Activated CD4-positive, alpha-beta T cell treated with anti-CD3 and anti-CD28 coated beads, Interleukin-2, amount 50 U/mL, for 16 hours (primary cell): ENCODE data around the gene RAB11FIP5.
"Not testable (repeated sequence)": the region's sequence is repeated elsewhere in the genome, so short reads cannot be mapped to it uniquely, and the experiment has no call there.

Source experiments
- DNase-seq: peaks from one replicate; pipeline ENCODE4 v3.0.0-alpha.2; 2020

RAB11FIP5 gene

DNA sequence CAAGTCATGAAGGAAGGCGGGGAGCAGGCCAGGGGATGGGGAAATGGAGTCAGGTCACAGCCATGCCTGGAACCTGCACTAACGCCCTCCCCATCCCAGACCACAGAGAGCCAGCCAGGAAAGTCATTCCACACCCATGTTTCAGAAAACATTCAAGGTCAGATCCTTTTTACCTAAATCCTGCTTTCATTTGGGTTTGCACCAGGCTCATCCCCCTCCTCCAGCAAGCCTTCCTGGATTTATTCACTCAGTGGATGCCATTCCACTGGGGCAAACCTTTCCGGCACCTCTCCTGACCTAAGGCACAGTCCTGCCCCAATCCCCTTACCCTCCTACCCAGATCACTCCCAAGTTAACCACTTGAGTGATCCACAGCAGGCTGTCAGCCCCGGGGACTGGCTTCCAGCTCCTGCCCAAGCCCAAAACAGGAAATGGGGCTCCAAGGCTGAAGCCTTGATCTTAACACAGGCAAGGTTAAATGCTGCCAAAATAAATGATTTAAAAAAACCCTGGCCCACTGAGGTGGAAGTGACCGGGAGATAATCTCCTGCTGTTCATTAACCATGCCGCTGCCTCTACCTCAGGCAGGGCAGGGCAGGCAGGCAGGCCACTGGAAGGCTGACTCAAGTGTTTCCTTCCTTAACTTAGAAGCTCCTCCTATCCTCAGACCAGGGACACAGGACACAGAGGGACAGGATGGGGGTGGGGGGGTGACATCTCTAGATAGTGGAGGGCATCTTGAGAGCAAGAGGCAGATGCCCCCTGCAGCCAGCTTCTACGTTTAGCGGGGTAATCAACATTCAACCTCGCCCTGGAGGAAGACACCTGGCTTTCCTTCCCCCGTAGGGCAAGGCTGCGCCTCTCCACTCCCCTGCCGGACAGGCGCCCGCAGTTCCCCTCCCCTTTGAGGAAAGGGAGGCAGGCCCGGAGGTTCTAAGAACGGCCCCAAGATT, 1.4 kb downstream of the RAB11FIP5 start:
- peak; percentile 8 for DNase-seq

DNA sequence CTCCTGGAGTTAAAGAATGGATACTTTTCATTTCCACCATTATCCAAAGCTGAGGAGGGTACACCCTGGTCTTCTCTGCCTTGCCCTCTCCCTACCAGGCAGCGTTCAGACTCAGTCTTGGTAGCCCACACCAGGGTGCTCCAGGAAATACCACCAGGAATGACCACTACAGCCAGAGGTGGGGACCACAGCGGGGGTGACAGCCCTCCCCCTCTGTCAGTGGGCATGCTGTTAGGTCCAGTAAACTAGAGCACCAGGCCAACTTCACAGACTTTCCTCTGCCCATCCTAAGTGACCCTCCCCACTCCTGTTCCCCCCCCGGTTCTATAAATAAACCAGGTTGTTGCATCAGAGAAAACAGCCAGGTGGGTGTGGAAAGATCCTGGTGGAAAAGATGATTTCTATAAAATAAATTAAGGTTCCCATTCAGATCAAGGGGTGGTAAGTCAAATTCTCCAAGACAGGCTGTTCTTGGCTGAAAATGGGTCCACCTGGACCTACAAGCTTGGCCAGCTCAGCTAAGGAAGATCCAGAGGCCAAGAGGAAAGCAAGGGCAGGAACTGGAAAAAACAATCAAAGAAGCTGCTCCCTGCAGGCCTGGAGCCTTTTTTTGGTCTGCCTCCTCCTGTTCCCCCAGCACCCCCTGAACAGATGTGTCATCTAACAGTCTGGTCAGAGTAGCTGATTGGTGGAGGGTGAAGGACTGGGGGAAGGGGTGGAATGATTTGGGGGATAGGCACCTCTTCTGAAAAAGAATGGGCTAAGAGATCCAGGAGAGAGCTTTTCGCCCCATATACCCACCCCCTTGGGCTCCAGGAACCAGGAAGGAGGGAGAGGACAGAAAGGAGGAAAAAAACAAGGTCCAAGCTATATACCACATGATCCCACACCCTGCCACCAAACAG, 2.3 kb downstream of the RAB11FIP5 start:
- no peak for DNase-seq

DNA sequence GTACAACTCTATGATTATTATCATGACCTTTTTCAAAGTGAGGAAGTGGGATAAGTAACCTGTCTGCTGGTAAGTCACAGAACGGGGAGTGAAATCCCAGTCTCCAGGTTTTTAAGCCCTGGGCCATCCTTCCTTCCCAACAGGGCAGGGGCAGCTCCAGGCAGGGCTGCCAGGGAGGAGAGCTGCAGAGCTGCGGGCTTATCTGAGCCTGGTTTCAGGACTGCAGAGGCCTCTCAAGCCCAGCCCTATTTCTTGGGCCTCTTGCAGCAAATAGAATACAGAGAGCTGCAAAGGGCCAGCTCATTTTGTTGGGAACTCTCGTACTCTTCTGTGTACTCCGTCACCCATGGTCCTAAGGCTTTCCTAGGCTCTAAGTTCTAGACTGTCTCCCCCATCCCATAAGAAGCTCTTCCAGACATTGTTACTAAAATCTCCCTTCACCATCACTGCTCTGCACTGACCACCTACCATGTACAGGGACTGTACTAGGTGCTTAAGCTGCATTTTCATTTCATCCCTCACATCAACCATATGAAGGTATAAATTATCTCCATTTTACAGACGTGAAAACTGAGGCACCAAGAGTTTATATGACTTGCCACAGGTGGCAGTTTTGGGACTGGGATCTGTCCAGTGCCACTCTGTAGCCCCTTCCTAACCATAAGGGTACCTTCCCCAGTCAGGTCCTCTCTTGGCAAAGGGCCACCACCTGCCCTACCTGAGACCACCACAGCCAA, 3.1 kb downstream of the RAB11FIP5 start:
- DNase-seq: no peak

DNA sequence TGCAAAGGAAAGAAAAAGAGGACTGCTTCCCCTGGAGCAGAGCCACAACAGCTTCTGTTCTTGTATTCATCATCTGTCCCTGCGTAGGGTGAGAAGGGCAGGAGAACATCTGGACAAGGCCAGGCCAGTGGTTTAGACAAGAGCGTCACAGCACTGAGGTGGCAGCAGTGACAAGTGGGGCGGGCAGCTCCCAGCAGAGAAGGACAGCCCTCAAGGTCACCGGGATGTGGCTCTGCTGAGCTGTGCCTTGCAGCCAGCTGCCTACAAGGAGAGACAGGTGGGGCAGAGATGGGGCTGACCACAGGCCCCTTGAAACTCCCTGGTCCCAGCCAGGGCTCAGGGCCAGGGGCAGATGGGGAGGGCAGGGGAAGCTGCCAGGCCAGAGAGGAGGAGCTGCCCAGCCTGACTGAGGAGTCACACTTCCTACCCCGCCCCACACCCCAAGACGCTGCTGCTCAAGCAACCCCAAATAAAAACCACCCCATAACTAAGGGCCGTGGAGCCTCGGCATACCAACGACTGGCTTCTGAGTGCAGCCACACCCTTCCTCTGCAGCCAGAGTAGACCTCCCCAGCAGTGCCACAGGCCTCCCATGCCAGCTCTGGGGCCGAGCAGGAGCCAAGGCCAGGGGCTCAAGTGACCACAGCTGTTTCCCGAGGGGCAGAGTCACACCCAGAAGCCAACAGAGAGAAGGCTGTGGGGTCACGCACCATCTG, 5.4 kb downstream of the RAB11FIP5 start:
- no peak for DNase-seq

DNA sequence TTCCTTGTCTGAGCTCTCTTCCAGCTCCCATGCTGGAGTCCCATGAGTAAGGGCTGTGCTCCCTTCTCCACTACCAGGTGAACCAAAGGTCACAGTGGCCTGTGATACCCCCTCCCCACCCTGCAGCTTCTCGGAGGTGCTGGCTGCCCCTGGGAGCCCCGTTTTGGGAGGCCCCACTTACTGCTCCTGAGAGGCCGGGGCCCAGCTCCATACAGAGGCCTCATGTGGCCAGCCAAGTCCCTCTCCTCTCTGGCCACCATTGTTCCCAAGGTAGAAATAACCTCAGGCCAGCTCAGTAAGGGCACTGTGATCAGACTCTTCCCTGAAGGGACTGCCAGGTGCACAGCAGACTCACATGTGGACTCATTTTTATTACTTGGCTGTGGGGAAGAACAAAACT, 6.0 kb downstream of the RAB11FIP5 start:
- DNase-seq: no peak

GRCh38 chr2:73105511-73105971, 7.2 kb downstream of the RAB11FIP5 start:
- DNase-seq: no peak

DNA sequence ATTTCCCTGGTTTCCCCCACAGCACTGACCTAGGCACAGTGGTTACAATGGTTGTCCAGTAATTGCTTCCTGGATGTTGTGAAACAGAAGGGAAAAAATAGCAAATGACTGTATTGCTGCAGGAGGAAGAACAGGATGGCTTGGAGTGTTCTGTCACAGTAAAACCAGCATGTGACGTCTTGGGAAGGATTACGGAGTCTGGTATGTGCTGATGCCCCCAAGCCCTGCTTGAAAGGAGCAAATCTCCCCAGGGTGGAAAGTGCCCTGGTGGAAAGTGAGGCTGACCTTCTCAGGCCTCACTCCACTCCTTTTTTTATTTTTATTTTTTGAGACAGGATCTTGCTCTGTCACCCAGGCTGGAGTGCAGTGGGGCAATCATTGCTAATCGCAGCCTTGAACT, 7.8 kb downstream of the RAB11FIP5 start:
- DNase-seq: no peak

DNA sequence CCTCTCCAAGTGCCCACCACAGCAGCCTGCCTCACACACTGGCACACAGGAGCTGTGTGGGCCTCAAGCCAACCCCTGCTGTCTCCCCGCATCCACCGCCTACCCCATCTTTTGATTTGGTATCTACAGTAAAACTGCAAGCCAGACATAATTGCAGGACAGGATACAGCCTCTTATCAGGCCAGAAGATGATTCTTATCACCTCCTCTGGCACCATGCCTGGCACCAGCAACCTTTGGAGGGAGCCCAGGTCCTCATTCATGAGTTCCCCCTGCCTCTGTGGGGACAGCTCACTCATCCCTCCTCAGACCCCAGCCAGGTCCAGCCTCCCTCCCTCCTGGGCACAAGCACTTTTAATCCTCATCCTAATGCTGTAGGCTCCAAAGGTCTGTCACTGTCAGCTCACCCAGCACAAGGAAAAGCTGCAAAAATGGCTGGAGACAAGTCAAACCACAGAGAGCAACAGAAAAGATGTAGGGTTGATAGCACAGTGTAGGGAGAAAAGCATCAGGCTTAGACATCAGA, 9.7 kb downstream of the RAB11FIP5 start:
- no peak for DNase-seq

GRCh38 chr2:73101626-73102256, 11.0 kb downstream of the RAB11FIP5 start:
- DNase-seq: no peak

DNA sequence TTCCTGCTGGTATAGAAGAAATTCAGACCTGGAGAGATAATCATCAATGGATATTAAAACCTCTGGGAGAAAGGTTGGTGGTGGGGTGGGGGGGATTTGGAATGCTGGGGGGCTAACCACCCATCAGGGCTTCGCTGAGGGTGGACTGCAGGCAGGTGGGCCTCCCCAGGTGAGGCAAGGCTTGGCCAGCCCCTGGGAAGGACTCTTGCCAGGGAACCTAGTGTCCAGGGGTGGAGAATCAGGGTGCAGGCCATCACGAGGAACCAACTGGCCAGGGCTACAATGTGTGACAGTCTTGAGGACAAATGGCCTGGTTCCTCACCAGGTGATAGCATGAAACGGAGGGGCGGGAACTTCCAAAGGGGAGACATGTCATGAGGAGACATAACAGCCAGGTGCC, 11.8 kb downstream of the RAB11FIP5 start:
- DNase-seq: no peak

GRCh38 chr2:73099486-73099885, 13.3 kb downstream of the RAB11FIP5 start:
- DNase-seq: no peak

DNA sequence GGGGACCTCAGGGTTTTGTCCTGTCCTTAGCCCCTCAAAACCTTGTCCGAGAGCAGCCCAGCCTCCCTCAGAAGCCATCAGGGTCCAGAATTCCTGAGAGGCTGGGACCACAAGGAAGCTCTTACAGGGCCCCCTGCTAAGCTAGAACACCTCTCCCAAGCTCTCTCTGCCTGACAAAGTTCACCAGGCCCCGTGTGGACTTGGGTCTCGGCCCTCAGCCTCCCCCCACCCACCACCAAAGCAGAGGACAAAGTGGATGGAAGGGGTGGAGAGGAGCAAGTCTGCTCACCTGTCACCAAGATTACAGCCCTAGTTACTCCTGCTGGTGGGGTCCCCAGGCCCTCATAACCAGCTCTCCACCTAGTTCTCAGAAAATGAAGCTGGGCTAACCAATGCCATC, 16.8 kb downstream of the RAB11FIP5 start:
- DNase-seq: no peak

GRCh38 chr2:73093601-73094218, 19.0 kb downstream of the RAB11FIP5 start:
- DNase-seq: not testable (repeated sequence)

GRCh38 chr2:73092146-73092783, 20.5 kb downstream of the RAB11FIP5 start:
- DNase-seq: no peak

DNA sequence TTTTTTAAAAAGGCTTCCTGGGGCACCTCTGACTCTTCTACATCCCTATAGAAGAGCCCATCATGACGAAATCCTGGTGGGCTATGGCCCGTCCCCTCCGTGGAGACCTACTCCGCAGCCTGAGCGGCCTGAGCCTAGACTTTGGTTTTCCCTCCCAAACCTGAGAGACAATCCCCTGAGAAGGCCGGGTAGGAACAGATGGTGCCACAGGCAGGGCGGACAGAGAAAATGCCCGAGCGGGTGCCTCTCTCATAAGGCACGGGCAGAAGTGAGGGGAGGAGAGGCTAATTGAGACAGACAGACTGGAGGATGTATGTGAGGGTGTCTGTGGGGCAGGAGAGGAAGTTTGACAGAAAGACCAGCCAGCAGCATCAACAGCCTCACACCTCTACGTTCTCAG, 21.1 kb downstream of the RAB11FIP5 start:
- no peak for DNase-seq

GRCh38 chr2:73091164-73091563, 21.6 kb downstream of the RAB11FIP5 start:
- no peak for DNase-seq

DNA sequence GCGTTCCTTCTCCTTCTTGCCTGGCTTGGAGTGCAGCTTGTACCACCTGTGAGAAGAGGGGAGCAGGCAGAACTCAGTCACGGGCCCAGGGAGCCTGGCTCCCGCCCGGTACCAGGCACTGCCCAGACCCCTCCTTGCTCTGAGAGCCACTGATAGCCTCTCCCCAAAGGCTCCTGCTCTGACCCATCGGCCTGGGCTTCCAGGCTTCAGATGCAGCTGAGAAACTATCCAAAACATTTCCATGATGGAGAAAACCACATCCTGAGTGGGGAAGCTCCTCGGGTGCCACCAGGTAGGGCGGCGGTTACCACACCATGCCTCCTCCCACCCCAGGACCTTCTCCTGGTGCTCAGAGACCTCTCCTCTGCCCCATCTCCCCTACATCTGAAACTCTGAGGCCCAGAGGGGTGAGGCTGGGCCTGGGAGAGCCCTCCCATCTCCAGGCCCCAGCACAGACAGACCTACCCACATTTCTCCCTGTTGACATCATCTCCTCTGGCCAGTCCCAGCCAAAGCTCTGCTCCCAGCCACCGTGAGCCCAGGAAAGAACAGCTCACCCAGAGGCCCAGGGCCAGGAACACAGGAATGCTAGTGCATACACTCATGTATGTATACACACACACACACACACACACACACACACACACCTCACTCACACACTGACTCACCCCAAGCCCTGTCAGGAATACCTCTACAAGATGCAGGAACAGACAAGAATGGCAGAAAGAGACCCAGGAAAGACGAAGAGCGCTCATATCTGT, 23.3 kb downstream of the RAB11FIP5 start:
- DNase-seq: no peak

- no peak for DNase-seq
These were observed 24.0 kb downstream of the RAB11FIP5 start for GRCh38 chr2:73088703-73089102.

- DNase-seq: no peak
These were observed 24.5 kb downstream of the RAB11FIP5 start for GRCh38 chr2:73088211-73088610.

DNA sequence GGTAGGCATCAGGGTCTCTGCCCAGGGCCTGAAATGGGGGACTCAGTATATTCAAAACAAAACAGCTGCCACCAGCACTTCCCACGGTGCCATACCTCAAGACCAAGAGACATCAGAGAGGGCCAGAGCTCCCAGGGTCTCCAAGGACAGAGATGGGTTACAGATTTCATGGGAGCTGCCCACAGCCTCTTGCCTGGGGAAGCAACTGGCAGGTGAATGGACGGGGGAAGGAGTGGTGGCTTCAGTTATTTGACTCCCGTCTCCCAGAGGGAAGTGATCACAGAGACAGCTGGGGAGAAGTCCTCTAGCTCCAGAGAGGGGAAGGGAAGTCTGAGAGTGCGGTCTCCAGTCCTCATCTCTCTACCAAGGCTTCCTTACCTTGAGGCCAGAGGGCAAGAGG, 25.4 kb downstream of the RAB11FIP5 start:
- DNase-seq: no peak
